Subcutaneous preadipocyte (primary cell): Measurements from ENCODE around the gene USP17L20. TPM values are rescaled to one million over a fixed set of nuclear protein-coding genes. Genes with fewer than 3 reads are reported as not detected.

Experiments used
- total RNA-seq: library from RNA; depleted of rRNA; stranded (reverse); fragments of >200 nt; gene quantifications from 2 replicates; pipeline ENCODE4 v1.2.3, GENCODE V29; 2012

USP17L20 gene, protein sequence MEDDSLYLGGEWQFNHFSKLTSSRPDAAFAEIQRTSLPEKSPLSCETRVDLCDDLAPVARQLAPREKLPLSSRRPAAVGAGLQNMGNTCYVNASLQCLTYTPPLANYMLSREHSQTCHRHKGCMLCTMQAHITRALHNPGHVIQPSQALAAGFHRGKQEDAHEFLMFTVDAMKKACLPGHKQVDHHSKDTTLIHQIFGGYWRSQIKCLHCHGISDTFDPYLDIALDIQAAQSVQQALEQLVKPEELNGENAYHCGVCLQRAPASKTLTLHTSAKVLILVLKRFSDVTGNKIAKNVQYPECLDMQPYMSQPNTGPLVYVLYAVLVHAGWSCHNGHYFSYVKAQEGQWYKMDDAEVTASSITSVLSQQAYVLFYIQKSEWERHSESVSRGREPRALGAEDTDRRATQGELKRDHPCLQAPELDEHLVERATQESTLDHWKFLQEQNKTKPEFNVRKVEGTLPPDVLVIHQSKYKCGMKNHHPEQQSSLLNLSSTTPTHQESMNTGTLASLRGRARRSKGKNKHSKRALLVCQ
- total RNA-seq, result not detected in 2 replicates

DNA sequence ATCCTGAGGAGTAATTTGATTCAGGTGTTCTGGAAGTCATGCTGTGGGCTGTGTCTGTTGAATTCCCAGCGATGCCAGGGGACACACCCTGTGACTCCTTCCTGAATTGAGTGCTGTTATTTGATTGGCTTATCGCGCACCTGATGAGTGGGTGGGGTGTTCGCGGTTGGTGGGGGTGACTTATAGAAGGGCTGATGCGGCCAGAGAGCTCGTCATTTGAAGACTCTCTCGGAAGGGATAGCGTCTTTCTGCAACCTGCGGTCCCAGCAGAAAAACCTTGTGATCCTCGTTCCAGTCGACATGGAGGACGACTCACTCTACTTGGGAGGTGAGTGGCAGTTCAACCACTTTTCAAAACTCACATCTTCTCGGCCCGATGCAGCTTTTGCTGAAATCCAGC is at the start of gene USP17L20:
Gene USP17L20, plus strand, starts transcription at position 301 of the 400 bp plus-strand sequence. Its CDS starts 0 bp downstream, at position 301.

DNA sequence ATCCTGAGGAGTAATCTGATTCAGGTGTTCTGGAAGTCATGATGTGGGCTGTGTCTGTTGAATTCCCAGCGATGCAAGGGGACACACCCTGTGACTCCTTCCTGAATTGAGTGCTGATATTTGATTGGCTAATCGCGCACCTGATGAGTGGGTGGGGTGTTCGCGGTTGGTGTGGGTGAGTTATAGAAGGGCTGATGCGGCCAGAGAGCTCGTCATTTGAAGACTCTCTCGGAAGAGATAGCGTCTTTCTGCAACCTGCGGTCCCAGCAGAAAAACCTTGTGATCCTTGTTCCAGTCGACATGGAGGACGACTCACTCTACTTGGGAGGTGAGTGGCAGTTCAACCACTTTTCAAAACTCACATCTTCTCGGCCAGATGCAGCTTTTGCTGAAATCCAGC is 47.6 kb upstream of the USP17L20 start, which contains the start of gene USP17L10:
Gene USP17L10, plus strand, starts transcription at position 301 of the 400 bp plus-strand sequence. Its CDS starts 0 bp downstream, at position 301.

DNA sequence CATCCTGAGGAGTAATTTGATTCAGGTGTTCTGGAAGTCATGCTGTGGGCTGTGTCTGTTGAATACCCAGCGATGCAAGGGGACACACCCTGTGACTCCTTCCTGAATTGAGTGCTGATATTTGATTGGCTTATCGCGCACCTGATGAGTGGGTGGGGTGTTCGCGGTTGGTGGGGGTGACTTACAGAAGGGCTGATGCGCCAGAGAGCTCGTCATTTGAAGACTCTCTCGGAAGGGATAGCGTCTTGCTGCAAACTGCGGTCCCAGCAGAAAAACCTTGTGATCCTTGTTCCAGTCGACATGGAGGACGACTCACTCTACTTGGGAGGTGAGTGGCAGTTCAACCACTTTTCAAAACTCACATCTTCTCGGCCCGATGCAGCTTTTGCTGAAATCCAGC is 42.8 kb upstream of the USP17L20 start, which contains the start of gene USP17L11:
Gene USP17L11, plus strand, starts transcription at position 301 of the 400 bp plus-strand sequence. Its CDS starts 0 bp downstream, at position 301.

DNA sequence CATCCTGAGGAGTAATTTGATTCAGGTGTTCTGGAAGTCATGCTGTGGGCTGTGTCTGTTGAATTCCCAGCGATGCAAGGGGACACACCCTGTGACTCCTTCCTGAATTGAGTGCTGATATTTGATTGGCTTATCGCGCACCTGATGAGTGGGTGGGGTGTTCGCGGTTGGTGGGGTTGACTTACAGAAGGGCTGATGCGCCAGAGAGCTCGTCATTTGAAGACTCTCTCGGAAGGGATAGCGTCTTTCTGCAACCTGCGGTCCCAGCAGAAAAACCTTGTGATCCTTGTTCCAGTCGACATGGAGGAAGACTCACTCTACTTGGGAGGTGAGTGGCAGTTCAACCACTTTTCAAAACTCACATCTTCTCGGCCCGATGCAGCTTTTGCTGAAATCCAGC is 38.1 kb upstream of the USP17L20 start, which contains the start of gene USP17L12:
Gene USP17L12, plus strand, starts transcription at position 301 of the 400 bp plus-strand sequence. Its CDS starts 0 bp downstream, at position 301.

DNA sequence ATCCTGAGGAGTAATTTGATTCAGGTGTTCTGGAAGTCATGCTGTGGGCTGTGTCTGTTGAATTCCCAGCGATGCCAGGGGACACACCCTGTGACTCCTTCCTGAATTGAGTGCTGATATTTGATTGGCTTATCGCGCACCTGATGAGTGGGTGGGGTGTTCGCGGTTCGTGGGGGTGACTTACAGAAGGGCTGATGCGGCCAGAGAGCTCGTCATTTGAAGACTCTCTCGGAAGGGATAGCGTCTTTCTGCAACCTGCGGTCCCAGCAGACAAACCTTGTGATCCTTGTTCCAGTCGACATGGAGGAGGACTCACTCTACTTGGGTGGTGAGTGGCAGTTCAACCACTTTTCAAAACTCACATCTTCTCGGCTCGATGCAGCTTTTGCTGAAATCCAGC is 33.3 kb upstream of the USP17L20 start, which contains the start of gene USP17L13:
Gene USP17L13, plus strand, starts transcription at position 301 of the 400 bp plus-strand sequence. Its CDS starts 0 bp downstream, at position 301.

DNA sequence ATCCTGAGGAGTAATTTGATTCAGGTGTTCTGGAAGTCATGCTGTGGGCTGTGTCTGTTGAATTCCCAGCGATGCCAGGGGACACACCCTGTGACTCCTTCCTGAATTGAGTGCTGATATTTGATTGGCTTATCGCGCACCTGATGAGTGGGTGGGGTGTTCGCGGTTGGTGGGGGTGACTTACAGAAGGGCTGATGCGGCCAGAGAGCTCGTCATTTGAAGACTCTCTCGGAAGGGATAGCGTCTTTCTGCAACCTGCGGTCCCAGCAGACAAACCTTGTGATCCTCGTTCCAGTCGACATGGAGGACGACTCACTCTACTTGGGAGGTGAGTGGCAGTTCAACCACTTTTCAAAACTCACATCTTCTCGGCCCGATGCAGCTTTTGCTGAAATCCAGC is 23.8 kb upstream of the USP17L20 start, which contains the start of gene USP17L15:
Gene USP17L15, plus strand, starts transcription at position 301 of the 400 bp plus-strand sequence. Its CDS starts 0 bp downstream, at position 301.

DNA sequence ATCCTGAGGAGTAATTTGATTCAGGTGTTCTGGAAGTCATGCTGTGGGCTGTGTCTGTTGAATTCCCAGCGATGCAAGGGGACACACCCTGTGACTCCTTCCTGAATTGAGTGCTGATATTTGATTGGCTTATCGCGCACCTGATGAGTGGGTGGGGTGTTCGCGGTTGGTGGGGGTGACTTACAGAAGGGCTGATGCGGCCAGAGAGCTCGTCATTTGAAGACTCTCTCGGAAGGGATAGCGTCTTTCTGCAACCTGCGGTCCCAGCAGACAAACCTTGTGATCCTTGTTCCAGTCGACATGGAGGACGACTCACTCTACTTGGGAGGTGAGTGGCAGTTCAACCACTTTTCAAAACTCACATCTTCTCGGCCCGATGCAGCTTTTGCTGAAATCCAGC is 14.3 kb upstream of the USP17L20 start, which contains the start of gene USP17L17:
Gene USP17L17, plus strand, starts transcription at position 301 of the 400 bp plus-strand sequence. Its CDS starts 0 bp downstream, at position 301.

DNA sequence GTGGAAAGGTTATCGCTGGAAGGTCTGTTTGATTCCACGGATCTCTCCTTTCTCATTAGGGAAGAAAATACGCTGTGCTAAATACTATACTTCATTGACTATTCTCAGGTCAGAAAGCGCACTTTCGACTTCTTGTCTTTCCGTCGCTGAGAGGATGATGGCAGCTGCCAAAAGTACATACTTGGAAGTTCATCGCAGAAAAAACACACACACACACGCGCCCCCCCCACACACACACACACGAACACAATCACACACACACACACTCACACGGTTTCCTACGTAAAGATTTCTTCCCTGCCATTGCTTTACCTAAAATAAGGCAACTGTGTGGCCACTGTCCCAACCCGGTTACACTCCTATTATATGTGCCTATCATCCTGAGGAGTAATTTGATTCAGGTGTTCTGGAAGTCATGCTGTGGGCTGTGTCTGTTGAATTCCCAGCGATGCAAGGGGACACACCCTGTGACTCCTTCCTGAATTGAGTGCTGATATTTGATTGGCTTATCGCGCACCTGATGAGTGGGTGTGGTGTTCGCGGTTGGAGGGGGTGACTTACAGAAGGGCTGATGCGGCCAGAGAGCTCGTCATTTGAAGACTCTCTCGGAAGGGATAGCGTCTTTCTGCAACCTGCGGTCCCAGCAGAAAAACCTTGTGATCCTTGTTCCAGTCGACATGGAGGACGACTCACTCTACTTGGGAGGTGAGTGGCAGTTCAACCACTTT is 9.8 kb upstream of the USP17L20 start, which contains the start of gene USP17L18:
Gene USP17L18, plus strand, starts transcription at position 678 of the 728 bp plus-strand sequence. Its CDS starts 0 bp downstream, at position 678.

DNA sequence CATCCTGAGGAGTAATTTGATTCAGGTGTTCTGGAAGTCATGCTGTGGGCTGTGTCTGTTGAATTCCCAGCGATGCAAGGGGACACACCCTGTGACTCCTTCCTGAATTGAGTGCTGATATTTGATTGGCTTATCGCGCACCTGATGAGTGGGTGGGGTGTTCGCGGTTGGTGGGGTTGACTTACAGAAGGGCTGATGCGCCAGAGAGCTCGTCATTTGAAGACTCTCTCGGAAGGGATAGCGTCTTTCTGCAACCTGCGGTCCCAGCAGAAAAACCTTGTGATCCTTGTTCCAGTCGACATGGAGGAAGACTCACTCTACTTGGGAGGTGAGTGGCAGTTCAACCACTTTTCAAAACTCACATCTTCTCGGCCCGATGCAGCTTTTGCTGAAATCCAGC is 4.8 kb upstream of the USP17L20 start, which contains the start of gene USP17L19:
Gene USP17L19, plus strand, starts transcription at position 301 of the 400 bp plus-strand sequence. Its CDS starts 0 bp downstream, at position 301.

DNA sequence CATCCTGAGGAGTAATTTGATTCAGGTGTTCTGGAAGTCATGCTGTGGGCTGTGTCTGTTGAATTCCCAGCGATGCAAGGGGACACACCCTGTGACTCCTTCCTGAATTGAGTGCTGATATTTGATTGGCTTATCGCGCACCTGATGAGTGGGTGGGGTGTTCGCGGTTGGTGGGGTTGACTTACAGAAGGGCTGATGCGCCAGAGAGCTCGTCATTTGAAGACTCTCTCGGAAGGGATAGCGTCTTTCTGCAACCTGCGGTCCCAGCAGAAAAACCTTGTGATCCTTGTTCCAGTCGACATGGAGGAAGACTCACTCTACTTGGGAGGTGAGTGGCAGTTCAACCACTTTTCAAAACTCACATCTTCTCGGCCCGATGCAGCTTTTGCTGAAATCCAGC is 4.6 kb downstream of the USP17L20 start, which contains the start of gene USP17L21:
Gene USP17L21, plus strand, starts transcription at position 301 of the 400 bp plus-strand sequence. Its CDS starts 0 bp downstream, at position 301.

DNA sequence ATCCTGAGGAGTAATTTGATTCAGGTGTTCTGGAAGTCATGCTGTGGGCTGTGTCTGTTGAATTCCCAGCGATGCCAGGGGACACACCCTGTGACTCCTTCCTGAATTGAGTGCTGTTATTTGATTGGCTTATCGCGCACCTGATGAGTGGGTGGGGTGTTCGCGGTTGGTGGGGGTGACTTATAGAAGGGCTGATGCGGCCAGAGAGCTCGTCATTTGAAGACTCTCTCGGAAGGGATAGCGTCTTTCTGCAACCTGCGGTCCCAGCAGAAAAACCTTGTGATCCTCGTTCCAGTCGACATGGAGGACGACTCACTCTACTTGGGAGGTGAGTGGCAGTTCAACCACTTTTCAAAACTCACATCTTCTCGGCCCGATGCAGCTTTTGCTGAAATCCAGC is 9.4 kb downstream of the USP17L20 start, which contains the start of gene USP17L22:
Gene USP17L22, plus strand, starts transcription at position 301 of the 400 bp plus-strand sequence. Its CDS starts 0 bp downstream, at position 301.

Other genes with a start within 250 kb of the USP17L20 start
- gene FAM90A26, start 87.7 kb upstream of the USP17L20 start, total RNA-seq, result not detected in 2 replicates
- not detected in 2 replicates for gene USP17L10, start 47.5 kb upstream of the USP17L20 start, total RNA-seq
- not detected in 2 replicates for gene USP17L11, start 42.7 kb upstream of the USP17L20 start, total RNA-seq
- gene USP17L12, start 38.0 kb upstream of the USP17L20 start, total RNA-seq, result not detected in 2 replicates
- gene USP17L13, start 33.2 kb upstream of the USP17L20 start, total RNA-seq, result not detected in 2 replicates
- not detected in 2 replicates for gene USP17L15, start 23.7 kb upstream of the USP17L20 start, total RNA-seq
- gene USP17L17, start 14.2 kb upstream of the USP17L20 start, total RNA-seq, result not detected in 2 replicates
- gene USP17L18, start 9.5 kb upstream of the USP17L20 start, total RNA-seq, result not detected in 2 replicates
- gene USP17L19, start 4.7 kb upstream of the USP17L20 start, total RNA-seq, result not detected in 2 replicates
- gene USP17L21, start 4.7 kb downstream of the USP17L20 start, total RNA-seq, result not detected in 2 replicates
- gene USP17L22, start 9.5 kb downstream of the USP17L20 start, total RNA-seq, result not detected in 2 replicates
- gene USP17L24, start 67.0 kb downstream of the USP17L20 start, total RNA-seq, result not detected in 2 replicates
- not detected in 2 replicates for gene USP17L25, start 71.8 kb downstream of the USP17L20 start, total RNA-seq
- not detected in 2 replicates for gene USP17L26, start 76.5 kb downstream of the USP17L20 start, total RNA-seq
- not detected in 2 replicates for gene USP17L5, start 81.3 kb downstream of the USP17L20 start, total RNA-seq
- not detected in 2 replicates for gene USP17L27, start 86.0 kb downstream of the USP17L20 start, total RNA-seq
- gene USP17L28, start 90.8 kb downstream of the USP17L20 start, total RNA-seq, result not detected in 2 replicates
- not detected in 2 replicates for gene USP17L29, start 95.5 kb downstream of the USP17L20 start, total RNA-seq
- gene USP17L30, start 105.0 kb downstream of the USP17L20 start, total RNA-seq, result not detected in 2 replicates
- gene DEFB131A, start 186.3 kb downstream of the USP17L20 start, total RNA-seq, result not detected in 2 replicates